Measurements from ENCODE around the gene CDKN2AIPNL. TPM values are rescaled to one million over a fixed set of nuclear protein-coding genes. Genes with fewer than 3 reads are reported as not detected.

The CDKN2AIPNL gene
- 15.7 and 29.9 TPM in 2 replicates for total RNA-seq

GRCh38 chr5:134411546-134412266, at the start of gene CDKN2AIPNL:
CDKN2AIPNL (minus strand) TSS chr5:134411881; CDS start chr5:134411854, 27 bp downstream.

GRCh38 chr5:134370871-134371833, 40.5 kb downstream of the CDKN2AIPNL start, which contains the start of gene UBE2B:
UBE2B (plus strand) TSS chr5:134371569; CDS start chr5:134371596, 27 bp downstream.

Other genes starting within 250 kb of the CDKN2AIPNL start
- 163 and 223 TPM in 2 replicates for gene SKP1, start 234.9 kb downstream of the CDKN2AIPNL start, total RNA-seq
- 47.5 and 115 TPM in 2 replicates for gene PPP2CA, start 185.8 kb downstream of the CDKN2AIPNL start, total RNA-seq
- gene CDKL3, start 44.7 kb downstream of the CDKN2AIPNL start, total RNA-seq: 0.98 and 2.0 TPM in 2 replicates
- 20.8 and 21.4 TPM in 2 replicates for gene UBE2B, start 40.3 kb downstream of the CDKN2AIPNL start, total RNA-seq
- gene JADE2, start 113.8 kb upstream of the CDKN2AIPNL start, total RNA-seq: 36.9 and 39.7 TPM in 2 replicates
- 29.4 and 76.1 TPM in 2 replicates for gene SAR1B, start 220.9 kb upstream of the CDKN2AIPNL start, total RNA-seq
- 17.7 and 28.3 TPM in 2 replicates for gene SEC24A, start 236.9 kb upstream of the CDKN2AIPNL start, total RNA-seq

Data from placental epithelial cell (primary cell).